Ishikawa (cell line): ENCODE data around the gene CCT6B.

Source experiments
- CREB1 ChIP-seq: IDR thresholded peaks from 2 replicates; pipeline ENCODE4 v1.6.1; 2012; ENCODE audit warnings: low read depth
- NFIC ChIP-seq: IDR thresholded peaks from 2 replicates; pipeline ENCODE4 v1.6.1; 2012
- RAD21 ChIP-seq: IDR thresholded peaks from 2 replicates; pipeline ENCODE4 v1.6.1; 2012; ENCODE audit warnings: low read depth
- TEAD4 ChIP-seq: IDR thresholded peaks from 2 replicates; pipeline ENCODE4 v1.6.1; 2012
- YY1 ChIP-seq: IDR thresholded peaks from 2 replicates; pipeline ENCODE4 v1.6.1; 2012; ENCODE audit warnings: low read depth
- TF ChIP-seq, protein P1 (sequence below): IDR thresholded peaks from 2 replicates; pipeline ENCODE4 v1.6.1; 2012
- TF ChIP-seq, protein P2 (sequence below): IDR thresholded peaks from 2 replicates; pipeline ENCODE4 v1.6.1; 2012

DNA sequence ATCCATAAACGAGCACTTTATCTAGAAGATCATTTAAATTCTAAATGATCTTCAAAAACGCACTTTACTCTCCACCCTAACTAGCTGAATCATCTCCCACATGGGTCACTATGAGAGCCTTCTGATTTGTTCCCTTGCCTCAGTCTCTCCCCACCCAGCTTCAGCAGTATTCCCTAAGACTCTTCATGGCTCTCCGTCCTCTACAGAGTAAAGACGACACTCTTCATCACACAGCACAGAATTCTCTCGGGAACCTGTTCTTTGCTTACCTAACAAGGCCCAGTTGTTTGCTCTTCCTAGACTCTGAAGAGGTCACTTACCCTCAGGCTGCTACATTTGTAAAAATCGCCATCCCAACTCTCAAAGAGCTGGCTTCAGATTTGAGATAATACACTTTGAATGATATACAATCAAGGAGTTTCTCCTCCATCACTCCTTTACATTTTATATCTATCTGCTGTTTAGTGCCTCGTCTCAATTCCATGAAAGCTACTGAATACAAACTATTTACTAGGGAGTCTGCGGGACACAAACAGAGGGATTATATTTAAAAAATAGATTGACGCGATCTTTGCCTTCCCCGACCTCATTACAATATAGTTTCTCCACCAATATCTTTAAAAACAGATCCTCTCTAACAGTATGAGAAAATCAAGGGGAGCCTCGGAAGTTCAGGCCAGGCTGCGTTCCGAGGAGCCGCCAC is 18.5 kb upstream of the CCT6B start:
- TF ChIP-seq, protein P1, sequence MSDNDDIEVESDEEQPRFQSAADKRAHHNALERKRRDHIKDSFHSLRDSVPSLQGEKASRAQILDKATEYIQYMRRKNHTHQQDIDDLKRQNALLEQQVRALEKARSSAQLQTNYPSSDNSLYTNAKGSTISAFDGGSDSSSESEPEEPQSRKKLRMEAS = no peak
- TF ChIP-seq, protein P2, sequence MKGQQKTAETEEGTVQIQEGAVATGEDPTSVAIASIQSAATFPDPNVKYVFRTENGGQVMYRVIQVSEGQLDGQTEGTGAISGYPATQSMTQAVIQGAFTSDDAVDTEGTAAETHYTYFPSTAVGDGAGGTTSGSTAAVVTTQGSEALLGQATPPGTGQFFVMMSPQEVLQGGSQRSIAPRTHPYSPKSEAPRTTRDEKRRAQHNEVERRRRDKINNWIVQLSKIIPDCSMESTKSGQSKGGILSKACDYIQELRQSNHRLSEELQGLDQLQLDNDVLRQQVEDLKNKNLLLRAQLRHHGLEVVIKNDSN = no peak
- TF ChIP-seq RAD21 = no peak
- TF ChIP-seq NFIC = no peak
- TF ChIP-seq TEAD4 = no peak
- no peak for TF ChIP-seq YY1
- TF ChIP-seq CREB1 = no peak
